NCI-H69 (cell line): Measurements from ENCODE around the gene RASSF4.

Experiments
- DNase-seq: peaks from one replicate; lab custom pipeline; 2025; lab: John Stamatoyannopoulos, UW

RASSF4 gene

GRCh38 chr10:44975431-44976331 is 16.1 kb downstream of the RASSF4 start:
- peak; percentile 84 for DNase-seq

GRCh38 chr10:44976352-44977198 is 17.0 kb downstream of the RASSF4 start:
- DNase-seq, result no peak

GRCh38 chr10:44977287-44978212 is 17.9 kb downstream of the RASSF4 start:
- no peak for DNase-seq

GRCh38 chr10:44978213-44978569 is 18.6 kb downstream of the RASSF4 start:
- no peak for DNase-seq

GRCh38 chr10:44978570-44979280 is 19.1 kb downstream of the RASSF4 start, which contains the start of gene DEPP1:
DEPP1 (minus strand) TSS chr10:44978809; CDS start chr10:44978030, 779 bp downstream.
- DNase-seq, result peak; percentile 95

GRCh38 chr10:44979281-44980191 is 19.9 kb downstream of the RASSF4 start:
- DNase-seq, result peak; percentile 67

GRCh38 chr10:44980309-44981171 is 20.9 kb downstream of the RASSF4 start:
- no peak for DNase-seq

- DNase-seq, result no peak
Measured at GRCh38 chr10:44981172-44982113, 21.8 kb downstream of the RASSF4 start.

- DNase-seq, result no peak
Measured at GRCh38 chr10:44982114-44982460, 22.5 kb downstream of the RASSF4 start.

GRCh38 chr10:44982496-44982895 is 22.9 kb downstream of the RASSF4 start:
- no peak for DNase-seq

GRCh38 chr10:44983066-44983894 is 23.7 kb downstream of the RASSF4 start:
- no peak for DNase-seq

GRCh38 chr10:44983895-44984278 is 24.3 kb downstream of the RASSF4 start:
- DNase-seq, result no peak

- no peak for DNase-seq
Measured at GRCh38 chr10:44984671-44985101, 25.1 kb downstream of the RASSF4 start.

- no peak for DNase-seq
Measured at GRCh38 chr10:44985175-44985681, 25.6 kb downstream of the RASSF4 start.

- no peak for DNase-seq
Measured at GRCh38 chr10:44986179-44986578, 26.6 kb downstream of the RASSF4 start.

GRCh38 chr10:44986670-44987069 is 27.1 kb downstream of the RASSF4 start:
- DNase-seq, result no peak
